Left lung (tissue), 10 donors: ENCODE results near the gene CDS2. TPM values are rescaled to one million over a fixed set of nuclear protein-coding genes. Genes with fewer than 3 reads are reported as not detected.

ENCODE experiments used
- ATAC-seq: fragments of 200-7000 bp; cut with Tn5 transposase; one replicate; pipeline ENCODE4 v1.9.1; 2020; ENCODE audit warnings: moderate library complexity
- DNase-seq, 4 donors: peaks; one replicate each; pipeline ENCODE4 v3.0.0-alpha.2; 2013 to 2020
- H3K27ac ChIP-seq, 2 donors: fragments of 200-600 bp; sonication (generic) in 1 of 2; one replicate each; pipeline versions ENCODE4 v1.5.0 to v1.8.0; 2020 to 2021
- H3K27me3 ChIP-seq, 2 donors: fragments of 200-600 bp; sonication (generic) in 1 of 2; one replicate each; pipeline versions ENCODE4 v1.5.0 to v1.8.0; 2020 to 2021
- H3K36me3 ChIP-seq, 2 donors: fragments of 200-600 bp; sonication (generic) in 1 of 2; one replicate each; pipeline versions ENCODE4 v1.5.0 to v1.8.0; 2020 to 2021
- H3K4me1 ChIP-seq, 2 donors: fragments of 200-600 bp; one replicate each; pipeline ENCODE4 v1.8.0; 2021
- H3K4me3 ChIP-seq, 2 donors: fragments of 200-600 bp; sonication (generic) in 1 of 2; one replicate each; pipeline versions ENCODE4 v1.5.0 to v1.8.0; 2020 to 2021; ENCODE audit warnings: mild to moderate bottlenecking in 1 of 2
- H3K9me3 ChIP-seq, 2 donors: fragments of 200-600 bp; sonication (generic) in 1 of 2; one replicate each; pipeline versions ENCODE4 v1.5.0 to v1.8.0; 2020 to 2021
- intact Hi-C, 2 donors: fragments of 100-400 bp; cut with DNase I; formaldehyde crosslinking; loops; one replicate each; pipeline versions ENCODE4 v1.11.2 to v1.14.2; 2022
- polyA plus RNA-seq, 6 donors: library from polyadenylated mRNA; unstranded; fragments of 120-200 nt; gene quantifications; one replicate each; pipeline ENCODE4 v1.2.1, GENCODE V29; 2013; ENCODE audit not compliant: insufficient read length in 6 of 6
- total RNA-seq, 2 donors: library from RNA; stranded (reverse); fragmentation: NEBNext Ultra II Directional; extraction: Animal tissue kit (Norgen Biotek cat#: 25700); gene quantifications; one replicate each; pipeline ENCODE4 v1.2.1, GENCODE V29; 2021
- TF ChIP-seq, protein P1 (sequence below), 2 donors: fragments of 200-600 bp; sonication (generic) in 1 of 2; IDR thresholded peaks; one replicate each; pipeline versions ENCODE4 v1.5.0 to v1.8.0; 2021; ENCODE audit warnings: antibody characterized with exemption in 2 of 2
- donor health status: DM: no; HTN: yes; CAD: no.
- donor health status: DM: no; HTN: no; CAD: no.

Gene CDS2
- total and polyA plus RNA-seq, 8 donors, result 26.7 to 61.0 (median 30.4) TPM

DNA sequence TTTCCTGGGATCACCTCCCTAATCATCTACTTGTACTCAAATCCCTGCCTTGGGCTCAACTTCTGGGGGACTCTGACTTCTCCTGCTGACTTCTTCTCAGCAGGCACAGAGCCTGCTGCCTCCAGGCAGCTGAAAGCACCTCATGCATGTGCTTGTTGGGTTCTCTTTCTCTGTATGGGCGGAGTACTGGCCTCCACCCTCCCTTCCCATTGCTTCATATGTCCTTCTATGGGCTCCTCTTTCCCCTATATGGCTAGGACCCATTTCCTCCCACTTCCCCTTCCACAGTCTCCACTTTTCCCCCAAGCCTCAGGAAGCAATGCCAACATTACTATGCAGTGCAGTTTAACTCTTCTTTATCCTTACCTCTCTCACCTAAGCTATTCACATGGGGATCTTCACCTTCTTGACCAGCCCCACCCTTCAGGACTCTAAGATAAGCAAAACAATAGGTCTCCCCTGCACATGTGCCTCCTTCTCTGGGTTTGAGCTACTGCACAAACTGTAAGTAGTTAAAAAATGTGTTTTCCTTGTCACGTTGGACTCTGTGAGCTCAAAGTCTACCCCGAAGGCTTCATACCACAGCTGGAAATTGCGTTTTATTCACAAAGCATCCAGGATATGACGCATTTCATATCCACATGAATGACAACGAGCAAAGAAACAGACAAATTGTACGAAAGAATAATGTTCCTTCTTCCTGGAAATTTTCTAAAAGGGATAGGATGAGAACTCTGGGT lies 93.7 kb downstream of the CDS2 start:
- ATAC-seq, result peak; percentile 42
- TF ChIP-seq, protein P1, sequence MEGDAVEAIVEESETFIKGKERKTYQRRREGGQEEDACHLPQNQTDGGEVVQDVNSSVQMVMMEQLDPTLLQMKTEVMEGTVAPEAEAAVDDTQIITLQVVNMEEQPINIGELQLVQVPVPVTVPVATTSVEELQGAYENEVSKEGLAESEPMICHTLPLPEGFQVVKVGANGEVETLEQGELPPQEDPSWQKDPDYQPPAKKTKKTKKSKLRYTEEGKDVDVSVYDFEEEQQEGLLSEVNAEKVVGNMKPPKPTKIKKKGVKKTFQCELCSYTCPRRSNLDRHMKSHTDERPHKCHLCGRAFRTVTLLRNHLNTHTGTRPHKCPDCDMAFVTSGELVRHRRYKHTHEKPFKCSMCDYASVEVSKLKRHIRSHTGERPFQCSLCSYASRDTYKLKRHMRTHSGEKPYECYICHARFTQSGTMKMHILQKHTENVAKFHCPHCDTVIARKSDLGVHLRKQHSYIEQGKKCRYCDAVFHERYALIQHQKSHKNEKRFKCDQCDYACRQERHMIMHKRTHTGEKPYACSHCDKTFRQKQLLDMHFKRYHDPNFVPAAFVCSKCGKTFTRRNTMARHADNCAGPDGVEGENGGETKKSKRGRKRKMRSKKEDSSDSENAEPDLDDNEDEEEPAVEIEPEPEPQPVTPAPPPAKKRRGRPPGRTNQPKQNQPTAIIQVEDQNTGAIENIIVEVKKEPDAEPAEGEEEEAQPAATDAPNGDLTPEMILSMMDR (IDR thresholded peaks at IDR 0.05), result no peak
- no peaks in the 10 kb centered on the region for H3K27me3 ChIP-seq
- intact Hi-C loops, result no loop called here
- no peaks in the 10 kb centered on the region for H3K9me3 ChIP-seq
- no peak overlapping the region for H3K4me3 ChIP-seq
- H3K36me3 ChIP-seq, result no peaks in the 10 kb centered on the region
- H3K27ac ChIP-seq, result no peak overlapping the region
- no peak for DNase-seq
- no peaks in the 10 kb centered on the region for H3K4me1 ChIP-seq

DNA sequence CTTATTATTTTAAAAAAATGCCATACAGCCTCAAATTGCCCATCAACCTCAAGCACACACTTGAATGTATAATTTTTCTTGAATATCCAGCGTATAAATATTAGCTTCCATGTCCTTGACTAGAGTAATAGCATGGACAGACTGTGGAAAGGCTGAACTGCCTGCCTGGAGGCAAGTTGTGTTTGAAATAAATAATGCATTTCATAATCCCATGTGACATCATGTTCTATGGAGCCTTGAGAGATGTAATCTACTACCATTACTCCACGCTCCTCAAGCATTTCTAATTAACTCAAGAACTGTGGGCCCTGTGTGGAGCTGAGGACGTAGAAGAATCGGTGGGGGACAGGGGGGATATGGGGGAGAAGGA lies 94.2 kb downstream of the CDS2 start:
- TF ChIP-seq, protein P1 (IDR thresholded peaks at IDR 0.05), result no peak
- Histone ChIP-seq H3K27ac (no peak overlapping the region), H3K4me1 (no peaks in the 10 kb centered on the region), H3K4me3 (no peak overlapping the region), H3K27me3 (no peaks in the 10 kb centered on the region), H3K9me3 (no peaks in the 10 kb centered on the region), H3K36me3 (no peaks in the 10 kb centered on the region)
- DNase-seq (no peak), ATAC-seq (no peak)
- intact Hi-C loops, result no loop called here

DNA sequence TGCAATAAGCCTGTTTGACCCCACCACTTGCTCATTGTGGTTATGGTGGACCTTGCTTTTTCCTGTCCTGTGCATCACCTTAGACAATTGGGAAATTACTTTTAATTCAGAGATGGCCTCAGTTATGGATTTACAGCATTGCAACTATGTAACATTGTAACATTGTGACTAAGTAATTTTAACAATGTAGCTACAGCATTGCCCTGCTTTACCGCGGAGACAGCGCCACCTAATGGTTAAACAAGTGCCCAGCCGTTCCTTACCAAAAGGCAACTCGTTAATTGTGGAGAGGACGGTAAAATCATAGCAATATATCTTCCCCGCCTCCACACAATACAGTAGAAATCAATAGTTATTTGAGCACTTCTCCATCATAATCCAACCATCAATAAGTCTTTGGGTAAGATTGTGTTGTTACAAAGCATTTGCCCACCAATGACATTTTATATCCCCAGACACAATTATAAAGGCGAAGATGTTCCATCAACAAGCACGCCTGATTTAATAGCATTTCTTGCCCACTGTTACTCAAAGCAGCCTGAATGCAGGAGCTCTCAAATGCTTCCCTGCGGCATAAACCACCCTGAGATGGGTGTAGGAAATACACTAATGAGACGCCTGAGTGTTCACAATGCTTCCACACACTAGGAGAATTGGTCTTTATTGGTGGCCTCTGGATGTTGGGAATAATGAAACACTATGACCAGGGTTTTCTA lies 96.3 kb downstream of the CDS2 start:
- ATAC-seq (peak; percentile 90), DNase-seq (peak in 3 of 4 donors; percentile 13 to 58 (median 41))
- Histone ChIP-seq H3K9me3 (no peaks in the 10 kb centered on the region), H3K27ac (no peak overlapping the region), H3K27me3 (no peaks in the 10 kb centered on the region), H3K4me3 (no peak overlapping the region), H3K36me3 (no peaks in the 10 kb centered on the region), H3K4me1 (no peaks in the 10 kb centered on the region)
- TF ChIP-seq, protein P1 (IDR thresholded peaks at IDR 0.05), result peak; percentile 79 to 81
- intact Hi-C loops, result no loop called here

- intact Hi-C loops, result no loop called here
- TF ChIP-seq, protein P1 (IDR thresholded peaks at IDR 0.05), result no peak
Measured at GRCh38 chr20:5230544-5230943, 103.7 kb downstream of the CDS2 start.

DNA sequence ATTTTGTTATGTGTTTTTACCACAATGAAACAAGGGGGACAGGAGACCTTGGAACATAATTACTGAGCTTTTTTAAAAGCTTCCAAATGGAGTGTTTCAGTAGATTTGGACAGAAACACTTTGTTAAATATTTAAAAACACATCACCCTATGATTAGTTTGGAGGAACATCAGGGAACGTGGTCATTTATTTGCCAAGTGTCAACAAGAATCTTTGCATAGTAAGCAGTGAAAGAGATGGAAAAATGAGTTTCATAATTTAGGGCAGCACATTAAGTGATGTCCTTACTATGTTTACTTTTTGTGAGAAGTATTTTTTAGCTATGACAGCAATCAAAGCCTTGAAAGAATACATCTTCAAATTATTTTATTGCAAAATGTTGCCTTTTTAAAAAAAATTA lies 107.3 kb downstream of the CDS2 start:
- DNase-seq (no peak), ATAC-seq (no peak)
- H3K9me3 ChIP-seq, result peaks cover 0 to 3% of the 10 kb centered on the region in 2 donors
- H3K27me3 ChIP-seq, result no peaks in the 10 kb centered on the region
- intact Hi-C loops, result no loop called here
- no peak overlapping the region for H3K4me3 ChIP-seq
- H3K27ac ChIP-seq, result no peak overlapping the region
- TF ChIP-seq, protein P1 (IDR thresholded peaks at IDR 0.05), result no peak
- H3K36me3 ChIP-seq, result no peaks in the 10 kb centered on the region
- no peaks in the 10 kb centered on the region for H3K4me1 ChIP-seq

More at GRCh38 chr20:5230544-5230943, 103.7 kb downstream of the CDS2 start:
- no peak for DNase-seq
- Histone ChIP-seq H3K36me3 (no peaks in the 10 kb centered on the region), H3K9me3 (no peaks in the 10 kb centered on the region), H3K27me3 (no peaks in the 10 kb centered on the region), H3K4me1 (no peaks in the 10 kb centered on the region), H3K4me3 (no peak overlapping the region), H3K27ac (no peak overlapping the region)
- ATAC-seq, result no peak
